Ishikawa (cell line): ENCODE results near the gene CCNL2.

Experiments
- CEBPB ChIP-seq: IDR thresholded peaks from 2 replicates; pipeline ENCODE4 v1.6.1; 2012
- CREB1 ChIP-seq: IDR thresholded peaks from 2 replicates; pipeline ENCODE4 v1.6.1; 2012; ENCODE audit warnings: low read depth
- EGR1 ChIP-seq: IDR thresholded peaks from 2 replicates; pipeline ENCODE4 v1.6.1; 2012
- EP300 ChIP-seq: IDR thresholded peaks from 2 replicates; pipeline ENCODE4 v1.6.1; 2012; ENCODE audit warnings: borderline replicate concordance
- NFIC ChIP-seq: IDR thresholded peaks from 2 replicates; pipeline ENCODE4 v1.6.1; 2012
- RAD21 ChIP-seq: IDR thresholded peaks from 2 replicates; pipeline ENCODE4 v1.6.1; 2012; ENCODE audit warnings: low read depth
- TAF1 ChIP-seq: IDR thresholded peaks from 2 replicates; pipeline ENCODE4 v1.6.1; 2012; ENCODE audit warnings: low read depth, mild to moderate bottlenecking
- USF1 ChIP-seq: IDR thresholded peaks from 2 replicates; pipeline ENCODE4 v1.6.1; 2012
- YY1 ChIP-seq: IDR thresholded peaks from 2 replicates; pipeline ENCODE4 v1.6.1; 2012; ENCODE audit warnings: low read depth
- ZBTB7A ChIP-seq: IDR thresholded peaks from 2 replicates; pipeline ENCODE4 v1.6.1; 2012; ENCODE audit warnings: low read depth
- TF ChIP-seq, protein P1 (sequence below): IDR thresholded peaks from 2 replicates; pipeline ENCODE4 v1.6.1; 2012; ENCODE audit warnings: low read depth, mild to moderate bottlenecking
- TF ChIP-seq, protein P2 (sequence below): IDR thresholded peaks from 2 replicates; pipeline ENCODE4 v1.6.1; 2012

DNA sequence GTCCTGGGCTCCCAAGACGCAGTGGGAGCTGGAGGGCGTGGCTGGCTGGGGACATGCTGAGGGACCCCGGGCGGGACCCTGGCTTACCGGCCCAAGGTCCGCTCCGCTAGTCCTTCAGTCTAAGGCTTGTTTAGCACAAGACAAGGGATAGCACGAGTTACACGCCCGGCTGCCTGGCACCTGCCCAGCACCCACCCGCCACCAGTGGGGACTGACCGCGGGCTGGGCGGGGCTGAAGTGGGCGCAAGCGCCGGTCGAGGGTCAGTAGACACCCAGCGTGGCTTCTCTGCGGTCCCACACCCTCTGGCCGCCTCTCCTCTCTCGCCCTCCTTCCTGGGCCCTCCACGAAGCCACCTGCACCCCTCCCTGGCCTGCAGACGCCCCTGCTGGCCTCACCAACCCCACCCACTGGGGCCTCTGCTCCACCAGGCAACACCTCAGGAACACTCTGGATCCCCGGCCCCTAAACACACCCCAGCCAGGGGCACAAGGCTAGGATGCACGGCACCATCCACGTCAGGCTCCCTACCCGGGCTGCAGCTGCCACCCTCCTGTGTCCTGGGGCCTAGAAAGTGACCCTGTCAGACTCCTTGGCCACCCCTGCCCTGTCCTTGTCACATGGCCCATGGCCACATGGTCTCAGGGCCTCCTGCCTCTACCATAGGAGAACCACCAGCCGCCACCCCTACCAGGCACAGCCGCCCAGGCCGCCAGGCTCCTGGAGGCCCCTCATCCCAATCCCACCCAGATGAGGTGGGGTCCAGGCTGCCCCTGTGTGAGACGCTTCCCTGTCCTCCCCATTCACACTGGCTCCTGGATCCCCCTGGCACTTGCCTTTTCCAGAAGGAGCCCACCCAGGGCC, 62.0 kb downstream of the CCNL2 start:
- TF ChIP-seq YY1 (no peak), CEBPB (no peak), ZBTB7A (no peak), CREB1 (no peak), TAF1 (no peak), NFIC (no peak), USF1 (no peak), EP300 (no peak), RAD21 (no peak), EGR1 (no peak)
- TF ChIP-seq, protein P1, sequence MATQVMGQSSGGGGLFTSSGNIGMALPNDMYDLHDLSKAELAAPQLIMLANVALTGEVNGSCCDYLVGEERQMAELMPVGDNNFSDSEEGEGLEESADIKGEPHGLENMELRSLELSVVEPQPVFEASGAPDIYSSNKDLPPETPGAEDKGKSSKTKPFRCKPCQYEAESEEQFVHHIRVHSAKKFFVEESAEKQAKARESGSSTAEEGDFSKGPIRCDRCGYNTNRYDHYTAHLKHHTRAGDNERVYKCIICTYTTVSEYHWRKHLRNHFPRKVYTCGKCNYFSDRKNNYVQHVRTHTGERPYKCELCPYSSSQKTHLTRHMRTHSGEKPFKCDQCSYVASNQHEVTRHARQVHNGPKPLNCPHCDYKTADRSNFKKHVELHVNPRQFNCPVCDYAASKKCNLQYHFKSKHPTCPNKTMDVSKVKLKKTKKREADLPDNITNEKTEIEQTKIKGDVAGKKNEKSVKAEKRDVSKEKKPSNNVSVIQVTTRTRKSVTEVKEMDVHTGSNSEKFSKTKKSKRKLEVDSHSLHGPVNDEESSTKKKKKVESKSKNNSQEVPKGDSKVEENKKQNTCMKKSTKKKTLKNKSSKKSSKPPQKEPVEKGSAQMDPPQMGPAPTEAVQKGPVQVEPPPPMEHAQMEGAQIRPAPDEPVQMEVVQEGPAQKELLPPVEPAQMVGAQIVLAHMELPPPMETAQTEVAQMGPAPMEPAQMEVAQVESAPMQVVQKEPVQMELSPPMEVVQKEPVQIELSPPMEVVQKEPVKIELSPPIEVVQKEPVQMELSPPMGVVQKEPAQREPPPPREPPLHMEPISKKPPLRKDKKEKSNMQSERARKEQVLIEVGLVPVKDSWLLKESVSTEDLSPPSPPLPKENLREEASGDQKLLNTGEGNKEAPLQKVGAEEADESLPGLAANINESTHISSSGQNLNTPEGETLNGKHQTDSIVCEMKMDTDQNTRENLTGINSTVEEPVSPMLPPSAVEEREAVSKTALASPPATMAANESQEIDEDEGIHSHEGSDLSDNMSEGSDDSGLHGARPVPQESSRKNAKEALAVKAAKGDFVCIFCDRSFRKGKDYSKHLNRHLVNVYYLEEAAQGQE: no peak
- TF ChIP-seq, protein P2, sequence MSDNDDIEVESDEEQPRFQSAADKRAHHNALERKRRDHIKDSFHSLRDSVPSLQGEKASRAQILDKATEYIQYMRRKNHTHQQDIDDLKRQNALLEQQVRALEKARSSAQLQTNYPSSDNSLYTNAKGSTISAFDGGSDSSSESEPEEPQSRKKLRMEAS: no peak
